ENCODE results near the gene FBXW8. TPM values are rescaled to one million over a fixed set of nuclear protein-coding genes. Genes with fewer than 3 reads are reported as not detected.

Gene FBXW8
- total and polyA plus RNA-seq, 2 experiments from 2014 or later, result 17.0 to 20.6 TPM

DNA sequence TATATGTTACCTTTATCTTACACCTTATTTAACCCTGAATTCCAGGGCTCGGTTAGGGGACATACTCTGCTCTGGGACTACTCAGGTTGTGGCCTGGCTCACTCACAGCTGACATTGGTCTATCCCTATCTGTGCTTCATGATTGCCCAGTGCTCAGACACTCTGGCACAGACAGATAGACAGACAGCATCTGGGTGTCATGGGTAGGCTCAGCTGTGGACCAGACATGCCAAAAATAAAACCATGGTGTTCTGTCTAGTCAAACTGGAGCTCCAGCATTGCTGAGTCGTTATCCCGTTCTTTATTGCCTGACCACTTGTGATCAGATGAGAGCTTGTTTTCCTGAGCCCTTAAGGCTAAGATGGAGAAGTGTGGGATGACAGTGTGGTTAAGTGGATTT, 29.0 kb downstream of the FBXW8 start:
- no peak for TF ChIP-seq EZH2 (IDR thresholded peaks at IDR 0.05; ENCODE audit: borderline replicate concordance)
- TF ChIP-seq, protein P1, sequence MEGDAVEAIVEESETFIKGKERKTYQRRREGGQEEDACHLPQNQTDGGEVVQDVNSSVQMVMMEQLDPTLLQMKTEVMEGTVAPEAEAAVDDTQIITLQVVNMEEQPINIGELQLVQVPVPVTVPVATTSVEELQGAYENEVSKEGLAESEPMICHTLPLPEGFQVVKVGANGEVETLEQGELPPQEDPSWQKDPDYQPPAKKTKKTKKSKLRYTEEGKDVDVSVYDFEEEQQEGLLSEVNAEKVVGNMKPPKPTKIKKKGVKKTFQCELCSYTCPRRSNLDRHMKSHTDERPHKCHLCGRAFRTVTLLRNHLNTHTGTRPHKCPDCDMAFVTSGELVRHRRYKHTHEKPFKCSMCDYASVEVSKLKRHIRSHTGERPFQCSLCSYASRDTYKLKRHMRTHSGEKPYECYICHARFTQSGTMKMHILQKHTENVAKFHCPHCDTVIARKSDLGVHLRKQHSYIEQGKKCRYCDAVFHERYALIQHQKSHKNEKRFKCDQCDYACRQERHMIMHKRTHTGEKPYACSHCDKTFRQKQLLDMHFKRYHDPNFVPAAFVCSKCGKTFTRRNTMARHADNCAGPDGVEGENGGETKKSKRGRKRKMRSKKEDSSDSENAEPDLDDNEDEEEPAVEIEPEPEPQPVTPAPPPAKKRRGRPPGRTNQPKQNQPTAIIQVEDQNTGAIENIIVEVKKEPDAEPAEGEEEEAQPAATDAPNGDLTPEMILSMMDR (IDR thresholded peaks at IDR 0.05; ENCODE audit: poor library complexity), result no peak
- no peak for TF ChIP-seq EZH2phosphoT487 (IDR thresholded peaks at IDR 0.05; ENCODE audit: low read depth, severe bottlenecking, unreplicated experiment)
- Histone ChIP-seq H3K27me3 (no peaks in the 10 kb centered on the region), H3K9me2 (replicated peaks; ENCODE audit: insufficient read depth) (no peaks in the 10 kb centered on the region), H3K4me3 (no peak overlapping the region), H4K20me1 (ENCODE audit: insufficient read depth, poor library complexity, severe bottlenecking) (no peaks in the 10 kb centered on the region), H2AFZ (no peak overlapping the region), H3K79me2 (peaks cover 47% of the 10 kb centered on the region), H3K27ac (no peak overlapping the region), H3K4me2 (no peak overlapping the region), H3K9me3 (ENCODE audit: low read depth) (peaks cover 4% of the 10 kb centered on the region), H3K36me3 (replicated peaks; ENCODE audit: insufficient read depth, low read depth) (no peaks in the 10 kb centered on the region), H3K4me1 (ENCODE audit: insufficient read depth) (no peaks in the 10 kb centered on the region)
- 80% methylated on average over 3 of the region's 3 CpGs for WGBS (ENCODE audit: low lambda C conversion rate, missing lambda C conversion rate)
- no peak for DNase-seq (ENCODE audit: low spot score)

DNA sequence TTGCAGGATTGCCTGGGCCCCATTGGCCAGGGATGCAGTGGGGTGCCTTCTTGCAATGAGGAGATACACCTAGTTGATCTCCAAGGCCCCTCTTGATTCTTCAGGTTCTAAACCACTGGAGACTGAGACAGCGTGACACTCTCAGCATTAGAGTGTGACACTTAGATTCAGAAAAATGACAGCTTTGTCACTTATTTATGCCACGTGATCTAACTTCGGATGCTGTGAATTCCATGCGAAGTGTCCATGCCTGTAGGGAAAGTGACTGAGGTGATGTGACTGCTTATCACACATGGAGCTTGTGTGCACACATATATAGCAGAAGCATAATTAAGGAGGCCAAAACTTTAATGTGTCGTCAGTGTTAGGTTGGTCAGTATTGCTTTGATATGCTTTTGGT, 30.4 kb downstream of the FBXW8 start:
- Histone ChIP-seq H4K20me1 (ENCODE audit: insufficient read depth, poor library complexity, severe bottlenecking) (no peaks in the 10 kb centered on the region), H3K27ac (no peak overlapping the region), H2AFZ (no peak overlapping the region), H3K79me2 (peaks cover 37% of the 10 kb centered on the region), H3K4me3 (no peak overlapping the region), H3K9me3 (ENCODE audit: low read depth) (peaks cover 4% of the 10 kb centered on the region), H3K27me3 (no peaks in the 10 kb centered on the region), H3K4me2 (no peak overlapping the region), H3K36me3 (replicated peaks; ENCODE audit: insufficient read depth, low read depth) (no peaks in the 10 kb centered on the region), H3K9me2 (replicated peaks; ENCODE audit: insufficient read depth) (no peaks in the 10 kb centered on the region), H3K4me1 (ENCODE audit: insufficient read depth) (no peaks in the 10 kb centered on the region)
- DNase-seq (ENCODE audit: low spot score), result no peak
- WGBS (ENCODE audit: low lambda C conversion rate, missing lambda C conversion rate), result 97% methylated on average over 5 of the region's 5 CpGs
- no peak for TF ChIP-seq EZH2phosphoT487 (IDR thresholded peaks at IDR 0.05; ENCODE audit: low read depth, severe bottlenecking, unreplicated experiment)
- TF ChIP-seq, protein P1 (IDR thresholded peaks at IDR 0.05; ENCODE audit: poor library complexity), result no peak
- no peak for TF ChIP-seq EZH2 (IDR thresholded peaks at IDR 0.05; ENCODE audit: borderline replicate concordance)

DNA sequence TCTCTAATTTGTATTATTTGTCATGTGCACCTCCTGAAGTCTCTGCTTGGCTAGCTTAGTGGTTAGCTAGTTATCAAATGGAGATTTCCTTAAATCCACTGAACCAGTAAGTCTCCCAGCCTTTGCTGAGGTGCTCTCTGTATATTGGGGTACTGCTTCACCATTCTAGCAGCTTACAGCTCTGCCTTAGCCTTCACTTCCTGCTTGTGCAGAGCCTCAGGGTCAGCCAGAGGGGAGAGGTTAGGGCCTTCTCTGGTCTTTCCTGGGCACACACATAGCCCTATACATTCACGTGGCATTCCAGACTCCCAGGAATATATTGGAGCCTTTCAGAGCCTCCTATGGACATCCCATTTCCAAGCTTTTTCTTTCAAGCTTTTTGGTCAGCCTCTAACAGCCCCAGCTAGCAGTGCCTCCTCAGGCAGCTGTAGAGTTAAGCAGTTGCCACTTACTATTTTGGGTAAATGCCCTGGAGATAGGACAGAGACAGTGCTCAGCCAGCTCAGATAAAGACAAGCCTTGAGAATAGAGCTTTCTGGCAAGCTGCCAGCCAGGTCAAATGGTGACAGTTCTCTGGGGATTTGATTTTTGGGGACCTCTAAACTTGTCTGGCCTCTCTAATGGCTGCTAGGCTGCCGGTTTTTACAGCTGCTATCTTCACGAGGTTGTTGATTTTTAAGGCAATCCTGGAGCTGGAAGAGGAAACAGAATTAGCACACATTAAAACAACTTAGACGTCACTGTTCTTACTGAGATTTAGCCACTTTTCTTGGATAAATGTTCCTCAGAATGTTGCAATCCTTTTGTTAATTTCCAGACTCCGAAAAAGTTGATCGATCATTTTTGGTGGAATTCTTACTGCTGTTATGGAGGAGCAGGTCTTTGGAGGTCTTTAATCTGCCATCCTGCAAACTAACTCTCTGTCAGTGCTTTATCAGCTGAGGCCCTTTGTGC, 32.9 kb downstream of the FBXW8 start:
- WGBS (ENCODE audit: low lambda C conversion rate, missing lambda C conversion rate), result 76% methylated on average over 6 of the region's 6 CpGs
- H3K4me3 ChIP-seq, result no peak overlapping the region
- no peaks in the 10 kb centered on the region for H3K4me1 ChIP-seq (ENCODE audit: insufficient read depth)
- DNase-seq (ENCODE audit: low spot score), result no peak
- TF ChIP-seq, protein P1 (IDR thresholded peaks at IDR 0.05; ENCODE audit: poor library complexity), result no peak
- no peak for TF ChIP-seq EZH2 (IDR thresholded peaks at IDR 0.05; ENCODE audit: borderline replicate concordance)
- TF ChIP-seq EZH2phosphoT487 (IDR thresholded peaks at IDR 0.05; ENCODE audit: low read depth, severe bottlenecking, unreplicated experiment), result no peak
- no peak overlapping the region for H3K4me2 ChIP-seq
- H2AFZ ChIP-seq, result no peak overlapping the region
- H3K36me3 ChIP-seq (replicated peaks; ENCODE audit: insufficient read depth, low read depth), result no peaks in the 10 kb centered on the region
- no peaks in the 10 kb centered on the region for H4K20me1 ChIP-seq (ENCODE audit: insufficient read depth, poor library complexity, severe bottlenecking)
- H3K79me2 ChIP-seq, result peaks cover 29% of the 10 kb centered on the region
- no peaks in the 10 kb centered on the region for H3K27me3 ChIP-seq
- no peak overlapping the region for H3K27ac ChIP-seq
- H3K9me2 ChIP-seq (replicated peaks; ENCODE audit: insufficient read depth), result no peaks in the 10 kb centered on the region
- peaks cover 4% of the 10 kb centered on the region for H3K9me3 ChIP-seq (ENCODE audit: low read depth)
